Measurements from ENCODE around the gene VAMP1. TPM values are rescaled to one million over a fixed set of nuclear protein-coding genes. Genes with fewer than 3 reads are reported as not detected.
"Not testable (repeated sequence)": the region's sequence is repeated elsewhere in the genome, so short reads cannot be mapped to it uniquely, and the experiment has no call there.

VAMP1 gene
- total RNA-seq, 1 experiment from 2014 or later: 8.0 TPM

DNA sequence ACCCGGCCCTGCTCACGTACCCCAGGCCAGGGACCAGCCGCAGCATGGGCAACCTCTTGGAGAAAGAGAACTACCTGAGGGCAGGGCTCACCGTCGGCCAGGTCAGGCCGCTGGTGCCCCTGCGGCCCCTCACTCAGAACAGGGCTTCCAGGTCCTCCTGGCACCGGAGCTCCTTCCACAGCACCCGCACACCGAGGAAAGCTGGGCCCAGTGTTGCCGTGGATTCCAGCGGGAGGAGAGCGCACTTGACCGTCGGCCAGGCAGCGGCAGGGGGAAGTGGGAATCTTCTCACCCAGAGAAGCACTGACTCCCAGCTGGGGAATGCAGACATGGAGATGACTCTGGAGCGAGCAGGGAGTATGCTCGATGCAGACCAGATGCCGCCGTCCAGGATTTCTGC, 7.9 kb upstream of the VAMP1 start:
- H3K4me3 ChIP-seq: no peak overlapping the region
- no peaks in the 10 kb centered on the region for H3K27me3 ChIP-seq
- no peaks in the 10 kb centered on the region for H3K36me3 ChIP-seq
- H3K4me1 ChIP-seq: no peaks in the 10 kb centered on the region; the same call in 1 of the 2 replicates
- no peak overlapping the region for H3K27ac ChIP-seq
- no peaks in the 10 kb centered on the region for H3K9me3 ChIP-seq (replicated peaks)
- DNase-seq: no peak

DNA sequence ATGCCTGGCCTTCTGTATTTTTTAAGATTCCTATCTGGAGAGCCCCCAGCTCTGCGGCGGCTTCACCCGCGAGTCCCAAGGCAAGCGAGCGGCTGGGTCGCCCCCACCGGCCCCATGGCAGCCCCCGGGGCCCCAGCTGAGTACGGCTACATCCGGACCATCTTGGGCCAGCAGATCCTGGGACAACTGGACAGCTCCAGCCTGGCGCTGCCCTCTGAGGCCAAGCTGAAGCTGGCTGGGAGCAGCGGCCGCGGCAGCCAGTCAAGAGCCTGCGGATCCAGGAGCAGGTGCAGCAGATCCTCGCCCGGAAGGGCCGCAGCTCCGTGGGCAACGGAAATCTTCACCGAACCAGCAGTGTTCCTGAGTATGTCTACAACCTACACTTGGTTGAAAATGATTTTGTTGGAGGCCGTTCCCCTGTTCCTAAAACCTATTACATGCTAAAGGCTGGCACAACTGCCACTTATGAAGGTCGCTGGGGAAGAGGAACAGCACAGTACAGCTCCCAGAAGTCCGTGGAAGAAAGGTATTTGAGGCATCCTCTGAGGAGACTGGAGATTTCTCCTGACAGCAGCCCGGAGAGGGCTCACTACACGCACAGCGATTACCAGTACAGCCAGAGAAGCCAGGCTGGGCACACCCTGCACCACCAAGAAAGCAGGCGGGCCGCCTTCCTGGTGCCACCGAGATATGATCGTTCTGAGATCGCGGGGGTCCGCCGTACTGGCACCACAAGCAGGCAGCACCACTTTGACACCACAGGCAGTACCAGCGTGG, 7.3 kb upstream of the VAMP1 start:
- H3K27me3 ChIP-seq; H3K9me3 ChIP-seq (replicated peaks); DNase-seq; H3K27ac ChIP-seq; H3K4me1 ChIP-seq; H3K4me3 ChIP-seq; H3K36me3 ChIP-seq: not testable (repeated sequence)

DNA sequence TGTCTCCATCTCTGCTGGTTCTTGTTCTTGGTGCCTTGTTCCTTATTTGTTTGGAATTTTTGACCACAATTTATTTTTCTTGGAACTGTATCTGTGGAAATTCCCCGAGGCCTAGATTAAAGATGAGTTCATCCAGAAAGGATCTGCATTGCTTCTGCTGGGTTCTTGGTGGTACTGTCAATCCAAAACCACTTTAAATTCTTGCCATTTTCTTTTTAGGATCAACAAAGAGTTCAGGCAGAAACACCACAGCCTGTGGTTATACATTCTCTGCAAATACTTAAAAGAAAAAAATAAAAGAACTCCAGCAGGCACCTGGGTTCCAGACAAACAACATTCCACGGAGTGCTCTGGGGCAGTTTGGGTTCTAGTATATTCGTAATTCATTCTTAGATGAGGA, 6.0 kb upstream of the VAMP1 start:
- Histone ChIP-seq H3K36me3 (no peaks in the 10 kb centered on the region), H3K9me3 (replicated peaks) (no peaks in the 10 kb centered on the region), H3K4me1 (no peaks in the 10 kb centered on the region; the same call in 1 of the 2 replicates), H3K27ac (no peak overlapping the region), H3K4me3 (no peak overlapping the region), H3K27me3 (no peaks in the 10 kb centered on the region)
- peak in 1 of 2 experiments; percentile 24 for DNase-seq

DNA sequence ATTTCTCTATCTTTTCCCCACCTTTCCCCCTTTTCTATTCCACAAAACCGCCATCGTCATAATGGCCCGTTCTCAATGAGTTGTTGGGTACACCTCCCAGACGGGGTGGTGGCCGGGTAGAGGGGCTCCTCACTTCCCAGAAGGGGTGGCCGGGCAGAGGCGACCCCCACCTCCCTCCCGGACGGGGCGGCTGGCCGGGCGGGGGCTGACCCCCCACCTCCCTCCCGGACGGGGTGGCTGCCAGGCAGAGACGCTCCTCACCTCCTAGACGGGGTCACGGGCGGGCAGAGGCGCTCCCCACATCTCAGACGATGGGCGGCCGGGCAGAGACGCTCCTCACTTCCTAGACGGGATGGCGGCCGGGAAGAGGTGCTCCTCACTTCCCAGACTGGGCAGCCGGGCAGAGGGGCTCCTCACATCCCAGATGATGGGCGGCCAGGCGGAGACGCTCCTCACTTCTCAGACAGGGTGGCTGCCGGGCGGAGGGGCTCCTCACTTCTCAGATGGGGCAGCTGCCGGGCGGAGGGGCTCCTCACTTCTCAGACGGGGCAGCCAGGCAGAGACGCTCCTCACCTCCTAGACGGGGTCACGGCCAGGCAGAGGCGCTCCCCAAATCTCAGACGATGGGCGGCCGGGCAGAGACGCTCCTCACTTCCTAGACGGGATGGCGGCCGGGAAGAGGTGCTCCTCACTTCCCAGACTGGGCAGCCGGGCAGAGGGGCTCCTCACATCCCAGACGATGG, 4.9 kb upstream of the VAMP1 start:
- H3K27me3 ChIP-seq: not testable (repeated sequence)

DNA sequence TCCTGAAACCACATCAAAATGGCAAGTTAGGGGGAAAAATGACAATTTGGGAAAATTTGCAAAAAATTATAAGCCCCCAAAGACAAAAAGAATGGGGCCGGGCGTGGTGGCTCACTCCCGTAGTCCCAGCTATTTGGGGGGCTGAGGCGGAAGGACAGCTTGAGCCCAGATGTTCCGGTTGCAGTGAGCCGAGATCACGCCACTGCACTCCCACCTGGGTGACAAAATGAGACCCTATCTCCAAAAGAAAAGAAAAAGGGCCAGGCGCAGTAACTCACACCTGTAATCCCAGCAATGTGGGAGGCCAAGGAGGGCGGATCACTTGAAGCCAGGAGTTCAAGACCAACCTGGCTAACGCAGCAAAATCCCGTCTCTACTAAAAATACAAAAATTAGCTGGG, 2.0 kb upstream of the VAMP1 start:
- Histone ChIP-seq H3K36me3 (no peaks in the 10 kb centered on the region), H3K9me3 (replicated peaks) (no peaks in the 10 kb centered on the region), H3K27me3 (no peaks in the 10 kb centered on the region), H3K27ac (no peak overlapping the region), H3K4me3 (no peak overlapping the region), H3K4me1 (peaks cover 9% of the 10 kb centered on the region; the same call in 1 of the 2 replicates)
- DNase-seq: no peak

More for the DNA sequence above, 4.9 kb upstream of the VAMP1 start:
- H3K9me3 ChIP-seq (replicated peaks); H3K4me1 ChIP-seq; DNase-seq; H3K4me3 ChIP-seq; H3K27ac ChIP-seq; H3K36me3 ChIP-seq: not testable (repeated sequence)

DNA sequence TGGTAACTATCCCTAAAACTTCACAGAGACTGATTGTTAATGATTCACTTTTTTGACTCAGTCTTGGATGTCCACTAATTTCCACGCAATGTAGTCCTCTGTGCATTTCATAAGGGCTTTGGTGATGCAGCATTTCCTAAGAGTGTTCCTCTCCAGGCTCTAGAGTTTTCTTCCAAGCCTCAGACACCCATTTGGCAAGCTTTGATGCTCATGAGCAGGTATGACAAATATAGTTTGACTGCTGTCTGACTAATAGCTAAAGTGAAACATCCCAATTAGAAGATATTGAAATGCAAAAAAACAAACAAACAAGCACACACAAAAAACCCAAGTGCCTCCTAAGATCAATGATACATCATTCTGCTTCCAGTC, 1.5 kb upstream of the VAMP1 start:
- no peak overlapping the region for H3K4me3 ChIP-seq
- no peak overlapping the region for H3K27ac ChIP-seq
- no peaks in the 10 kb centered on the region for H3K9me3 ChIP-seq (replicated peaks)
- H3K36me3 ChIP-seq: no peaks in the 10 kb centered on the region
- DNase-seq: no peak
- H3K27me3 ChIP-seq: no peaks in the 10 kb centered on the region
- peaks cover 9% of the 10 kb centered on the region; the same call in 1 of the 2 replicates for H3K4me1 ChIP-seq

DNA sequence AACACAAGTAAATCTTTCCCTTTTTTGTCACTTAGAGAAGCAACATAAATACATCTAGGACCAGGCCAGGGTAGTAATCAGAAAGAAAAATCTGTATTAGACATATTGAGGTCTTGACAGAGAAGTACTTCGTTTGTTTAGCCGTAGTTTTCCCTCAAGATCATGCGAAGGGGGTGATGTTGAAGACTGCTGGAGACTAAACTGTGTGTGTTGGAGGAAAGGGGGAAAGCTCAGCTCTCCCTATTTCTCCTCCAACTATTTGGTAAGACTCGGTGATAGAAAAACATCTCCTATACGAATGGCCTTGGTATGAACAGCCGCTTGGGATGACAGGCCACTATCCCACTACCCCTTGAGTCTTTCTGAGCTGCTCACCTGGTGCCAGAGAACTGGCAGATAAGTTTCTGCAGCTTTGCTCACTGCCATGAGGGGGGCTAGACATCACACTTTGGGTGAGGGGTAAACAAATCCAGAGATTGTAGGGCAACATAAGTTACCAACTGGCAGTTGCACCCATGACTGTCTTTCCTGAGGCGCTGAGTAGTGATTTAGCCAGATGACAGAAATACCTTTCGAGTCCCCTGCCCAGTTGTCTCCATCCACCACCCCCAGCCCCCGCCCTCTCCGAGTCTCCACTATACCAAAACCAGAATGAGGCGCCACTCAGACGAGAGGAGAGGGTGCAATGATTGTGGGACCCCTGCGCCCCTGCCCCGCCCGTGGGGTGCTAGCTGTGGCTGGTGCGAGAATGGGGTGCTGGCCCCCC, 685 bp downstream of the VAMP1 start:
- H3K27ac ChIP-seq: peak overlapping the region; percentile 77
- peak overlapping the region; percentile 80 for H3K4me3 ChIP-seq
- H3K4me1 ChIP-seq: peaks cover 9% of the 10 kb centered on the region; the same call in 1 of the 2 replicates
- DNase-seq: no peak
- H3K36me3 ChIP-seq: peaks cover 9% of the 10 kb centered on the region
- H3K27me3 ChIP-seq: no peaks in the 10 kb centered on the region
- no peaks in the 10 kb centered on the region for H3K9me3 ChIP-seq (replicated peaks)

DNA sequence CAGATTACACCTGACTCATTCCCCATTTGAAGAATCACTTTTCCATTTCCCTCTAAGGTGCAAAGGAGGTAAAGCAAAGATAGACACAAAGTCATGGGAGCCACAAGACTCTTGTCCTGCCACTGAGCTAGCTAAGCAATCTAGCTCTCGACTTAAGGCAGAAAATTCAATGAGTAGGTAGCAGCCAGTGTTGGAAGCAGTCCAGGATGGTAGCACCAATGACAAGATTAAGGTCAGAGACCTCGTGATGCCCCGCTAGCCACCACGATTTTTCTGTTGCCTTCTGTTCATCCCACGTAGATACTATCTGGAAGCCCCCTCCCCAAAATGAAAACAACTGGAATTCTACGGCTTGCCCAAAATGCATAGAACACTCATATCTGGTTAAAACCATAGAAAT, 1.4 kb downstream of the VAMP1 start:
- DNase-seq: no peak
- H3K9me3 ChIP-seq (replicated peaks): no peaks in the 10 kb centered on the region
- H3K4me1 ChIP-seq: peaks cover 9% of the 10 kb centered on the region; the same call in 1 of the 2 replicates
- no peak overlapping the region for H3K27ac ChIP-seq
- H3K36me3 ChIP-seq: peaks cover 16% of the 10 kb centered on the region
- H3K4me3 ChIP-seq: peak overlapping the region; percentile 80; the same call in 1 of the 2 replicates
- no peaks in the 10 kb centered on the region for H3K27me3 ChIP-seq

DNA sequence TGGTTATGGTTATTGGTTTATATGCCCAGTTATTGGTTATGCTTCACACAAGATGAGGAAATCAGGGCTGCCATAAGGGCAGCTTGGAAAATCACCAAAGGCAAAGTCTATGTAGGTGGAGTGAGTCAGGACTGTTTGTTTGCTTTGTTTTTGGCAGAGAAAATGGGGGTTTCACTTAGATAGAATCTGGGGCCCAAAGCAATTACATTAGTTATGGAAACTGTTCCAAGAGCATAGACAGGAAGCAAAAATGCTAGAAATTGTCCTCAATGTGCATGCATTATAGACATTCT, 2.2 kb downstream of the VAMP1 start:
- Histone ChIP-seq H3K27ac (no peak overlapping the region), H3K4me1 (peaks cover 9% of the 10 kb centered on the region; the same call in 1 of the 2 replicates), H3K4me3 (no peak overlapping the region), H3K9me3 (replicated peaks) (no peaks in the 10 kb centered on the region), H3K27me3 (no peaks in the 10 kb centered on the region), H3K36me3 (peaks cover 23% of the 10 kb centered on the region)
- DNase-seq: no peak

DNA sequence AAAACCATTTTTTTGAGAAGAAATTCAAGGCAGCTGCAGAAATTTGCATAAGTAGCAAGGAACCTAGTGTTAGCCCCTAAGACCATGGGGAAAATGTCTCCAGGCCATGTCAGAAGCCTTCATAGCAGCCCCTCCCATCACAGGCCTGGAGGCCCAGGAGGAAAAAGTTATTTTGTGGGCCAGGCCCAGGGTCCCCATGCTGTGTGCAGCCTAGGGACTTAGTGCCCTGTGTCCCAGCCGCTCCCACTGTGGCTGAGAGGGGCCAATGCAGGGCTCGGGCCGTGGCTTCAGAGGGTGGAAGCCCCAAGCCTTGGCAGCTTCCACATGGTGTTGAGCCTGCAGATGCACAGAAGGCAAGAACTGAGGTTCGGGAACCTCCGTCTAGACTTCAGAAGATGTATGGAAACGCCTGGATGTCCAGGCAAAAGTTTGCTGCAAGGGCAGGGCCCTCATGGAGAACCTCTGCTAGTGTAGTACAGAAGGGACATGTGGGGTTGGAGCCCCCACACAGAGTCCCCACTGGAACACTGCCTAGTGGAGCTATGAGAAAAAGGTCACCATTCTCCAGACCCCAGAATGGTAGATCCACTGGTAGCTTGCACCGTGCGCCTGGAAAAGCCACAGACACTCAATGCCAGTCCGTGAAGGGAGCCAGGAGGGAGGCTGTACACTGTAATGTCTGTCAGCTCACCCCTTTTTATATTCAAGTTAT, 2.8 kb downstream of the VAMP1 start:
- H3K4me1 ChIP-seq; H3K4me3 ChIP-seq; H3K27me3 ChIP-seq; DNase-seq; H3K9me3 ChIP-seq (replicated peaks); H3K27ac ChIP-seq: not testable (repeated sequence)
- H3K36me3 ChIP-seq: peaks cover 27% of the 10 kb centered on the region

DNA sequence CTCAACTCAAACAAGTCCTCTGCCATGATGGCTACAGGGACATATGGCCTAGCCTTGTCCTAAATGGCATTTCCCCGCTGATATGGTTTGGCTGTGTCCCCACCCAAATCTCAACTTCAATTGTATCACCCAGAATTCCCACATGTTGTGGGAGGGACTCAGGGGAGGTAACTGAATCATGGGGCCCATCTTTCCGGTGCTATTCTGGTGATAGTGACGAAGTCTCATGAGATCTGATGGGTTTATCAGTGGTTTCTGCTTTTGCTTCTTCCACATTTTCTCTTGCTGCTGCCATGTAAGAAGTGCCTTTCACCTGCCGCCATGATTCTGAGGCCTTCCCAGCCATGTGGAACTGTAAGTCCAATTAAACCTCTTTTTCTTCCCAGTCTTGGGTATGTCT, 3.7 kb downstream of the VAMP1 start:
- H3K4me3 ChIP-seq; H3K9me3 ChIP-seq (replicated peaks); H3K4me1 ChIP-seq; DNase-seq; H3K27ac ChIP-seq; H3K27me3 ChIP-seq: not testable (repeated sequence)
- H3K36me3 ChIP-seq: peaks cover 32% of the 10 kb centered on the region

DNA sequence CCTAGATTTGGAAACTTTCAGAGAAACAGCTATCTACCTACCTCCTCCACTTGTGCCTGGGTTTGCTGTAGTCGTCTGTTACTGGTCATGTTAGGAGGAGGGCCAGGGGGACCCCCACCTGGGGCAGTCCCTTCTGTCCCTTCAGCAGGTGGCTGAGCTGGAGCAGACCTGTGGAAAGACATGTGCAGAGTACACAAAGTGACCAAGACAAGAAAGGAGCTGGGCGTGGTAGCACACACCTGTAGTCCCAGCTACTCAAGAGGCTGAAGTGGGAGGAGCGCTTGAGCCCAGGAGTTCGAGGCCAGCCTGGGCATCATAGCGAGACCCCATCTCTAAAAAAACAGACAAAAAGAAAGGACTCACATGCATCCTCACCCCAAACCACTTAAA, 4.3 kb downstream of the VAMP1 start:
- Histone ChIP-seq H3K9me3 (replicated peaks) (no peaks in the 10 kb centered on the region), H3K27ac (no peak overlapping the region), H3K4me1 (peaks cover 6% of the 10 kb centered on the region; the same call in 1 of the 2 replicates), H3K36me3 (peaks cover 37% of the 10 kb centered on the region), H3K4me3 (no peak overlapping the region), H3K27me3 (no peaks in the 10 kb centered on the region)
- no peak for DNase-seq

DNA sequence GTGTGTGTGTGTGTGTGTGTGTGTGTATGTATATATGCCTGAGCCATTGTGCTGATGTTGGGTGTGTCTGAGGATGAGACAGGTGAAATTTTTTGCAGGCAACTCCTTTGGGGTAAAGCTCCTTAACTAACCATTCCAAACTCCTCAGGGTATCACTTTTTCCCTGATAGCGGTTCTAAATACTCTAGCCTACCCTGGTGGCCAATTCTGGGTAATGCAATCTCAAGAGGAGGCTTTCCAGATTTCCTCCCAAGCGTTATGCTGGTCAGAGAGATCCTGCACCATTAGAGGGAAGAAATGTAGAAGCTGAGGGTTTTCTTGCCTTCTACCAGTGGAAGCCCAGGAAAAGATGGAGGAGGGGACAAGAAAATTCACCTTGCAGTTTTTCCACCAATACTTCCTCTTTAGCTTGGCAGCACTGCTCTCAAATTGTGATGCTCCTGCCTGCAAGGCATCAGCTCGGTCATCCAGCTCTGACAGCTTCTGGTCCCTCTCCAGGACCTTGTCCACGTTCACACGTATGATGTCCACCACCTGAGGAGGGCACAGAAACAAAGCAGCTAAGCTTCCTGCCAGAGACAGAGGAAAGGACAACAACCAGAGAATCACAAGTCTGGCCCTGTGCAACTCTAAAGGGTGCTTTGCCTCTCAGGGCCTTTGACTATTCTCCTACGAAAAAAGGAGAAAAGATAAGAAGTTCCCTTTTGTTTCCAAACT, 4.9 kb downstream of the VAMP1 start:
- peaks cover 5% of the 10 kb centered on the region; the same call in 1 of the 2 replicates for H3K4me1 ChIP-seq
- no peaks in the 10 kb centered on the region for H3K27me3 ChIP-seq
- H3K4me3 ChIP-seq: no peak overlapping the region
- no peak overlapping the region for H3K27ac ChIP-seq
- H3K36me3 ChIP-seq: peaks cover 42% of the 10 kb centered on the region
- H3K9me3 ChIP-seq (replicated peaks): no peaks in the 10 kb centered on the region
- peak; percentile 46 to 83 for DNase-seq

DNA sequence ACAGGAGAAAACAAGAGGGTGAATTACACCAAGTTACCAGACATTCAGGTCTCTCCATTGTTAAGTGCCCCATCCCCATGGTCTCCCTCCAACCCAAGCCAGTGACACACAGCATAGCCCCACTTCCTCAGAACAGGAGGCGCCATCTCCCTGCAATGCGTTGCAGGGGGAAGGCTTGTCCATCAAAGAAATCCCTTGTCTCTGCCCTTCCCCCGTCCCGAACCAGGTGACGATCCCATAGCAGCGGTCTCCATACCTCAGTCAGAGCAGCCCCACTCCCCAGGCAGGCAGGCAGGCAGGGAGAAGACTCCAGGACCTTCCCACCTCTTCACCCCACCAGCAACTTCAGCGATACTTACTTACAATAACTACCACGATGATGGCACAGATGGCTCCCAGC, 5.9 kb downstream of the VAMP1 start:
- Histone ChIP-seq H3K36me3 (peaks cover 52% of the 10 kb centered on the region), H3K4me1 (peaks cover 5% of the 10 kb centered on the region; the same call in 1 of the 2 replicates), H3K4me3 (no peak overlapping the region), H3K9me3 (replicated peaks) (no peaks in the 10 kb centered on the region), H3K27ac (no peak overlapping the region), H3K27me3 (no peaks in the 10 kb centered on the region)
- no peak for DNase-seq
